ENCODE results near the gene CUX1.
"Not testable (repeated sequence)": the region's sequence is repeated elsewhere in the genome, so short reads cannot be mapped to it uniquely, and the experiment has no call there.

The CUX1 gene

DNA sequence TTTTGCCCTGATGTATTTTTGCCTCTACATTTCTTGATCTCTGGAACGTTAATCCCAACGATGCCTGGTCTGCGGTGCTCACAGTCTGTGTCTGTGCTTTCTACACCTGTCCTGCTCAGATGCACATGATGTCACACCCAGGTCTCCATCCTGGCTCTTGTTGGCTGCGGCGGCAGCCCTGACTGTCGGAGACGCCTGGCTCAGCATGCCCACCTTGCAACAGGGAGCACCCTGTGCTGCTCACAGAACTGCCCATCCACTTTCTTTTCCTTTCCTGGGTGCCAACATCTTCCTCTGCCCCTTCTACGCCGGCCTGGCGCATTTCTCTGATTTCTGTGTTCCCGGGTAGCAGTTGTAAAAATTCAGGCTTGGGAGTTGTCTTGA is 106.2 kb downstream of the CUX1 start:
- peaks cover 7% of the 10 kb centered on the region for H3K4me1 Mint-ChIP-seq (ENCODE audit: low read depth)
- H3K9me3 Mint-ChIP-seq (ENCODE audit: low read depth), result no peaks in the 10 kb centered on the region
- H3K27ac Mint-ChIP-seq, result no peak overlapping the region
- H3K4me3 Mint-ChIP-seq, result no peak overlapping the region
- H3K27me3 Mint-ChIP-seq, result no peaks in the 10 kb centered on the region
- H3K36me3 Mint-ChIP-seq, result peaks cover 9% of the 10 kb centered on the region

DNA sequence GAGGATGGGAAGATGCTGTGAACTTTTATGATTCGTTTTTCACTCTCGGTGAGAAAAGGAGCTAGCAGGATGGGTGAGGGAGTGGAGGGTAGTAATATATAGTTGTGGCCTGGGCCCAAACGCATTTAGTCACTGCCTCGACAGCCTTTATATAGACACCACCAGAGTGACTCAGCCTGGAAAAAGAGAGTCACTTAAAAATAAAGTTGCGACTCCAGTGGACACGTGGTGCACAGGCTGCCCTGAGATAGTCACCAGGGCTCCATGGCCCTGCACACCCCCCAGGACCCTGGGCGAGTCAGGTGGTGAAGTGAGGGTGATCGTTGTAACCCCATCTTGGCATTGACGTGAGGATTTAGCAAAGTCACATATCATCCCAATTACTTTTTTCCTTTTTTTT is 106.7 kb downstream of the CUX1 start:
- Mint-ChIP-seq H3K36me3 (peaks cover 10% of the 10 kb centered on the region), H3K4me1 (ENCODE audit: low read depth) (peaks cover 7% of the 10 kb centered on the region), H3K4me3 (no peak overlapping the region), H3K9me3 (ENCODE audit: low read depth) (no peaks in the 10 kb centered on the region), H3K27ac (no peak overlapping the region), H3K27me3 (no peaks in the 10 kb centered on the region)

DNA sequence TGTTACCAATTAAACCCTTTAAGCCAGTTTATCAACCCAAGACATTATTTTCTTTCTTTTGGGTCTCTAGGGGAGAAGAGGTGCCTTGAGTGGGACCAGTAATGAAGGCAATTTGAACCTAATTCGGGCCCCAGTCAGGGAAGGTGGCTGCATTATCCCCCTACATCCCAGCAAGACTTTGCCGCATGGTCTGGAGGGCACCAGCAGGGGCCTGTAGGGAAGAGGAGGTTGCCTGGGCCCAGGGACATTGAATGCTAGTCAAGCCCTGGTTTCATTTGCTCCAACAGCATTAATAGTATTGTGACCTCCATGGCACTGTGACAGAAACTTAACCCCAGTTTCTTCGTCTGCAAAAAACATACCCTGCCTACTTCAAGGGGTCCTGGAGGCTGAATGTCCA is 108.8 kb downstream of the CUX1 start:
- no peak overlapping the region for H3K27ac Mint-ChIP-seq
- H3K36me3 Mint-ChIP-seq, result peaks cover 12% of the 10 kb centered on the region
- H3K4me3 Mint-ChIP-seq, result no peak overlapping the region
- H3K4me1 Mint-ChIP-seq (ENCODE audit: low read depth), result peaks cover 7% of the 10 kb centered on the region
- no peaks in the 10 kb centered on the region for H3K27me3 Mint-ChIP-seq
- no peaks in the 10 kb centered on the region for H3K9me3 Mint-ChIP-seq (ENCODE audit: low read depth)

DNA sequence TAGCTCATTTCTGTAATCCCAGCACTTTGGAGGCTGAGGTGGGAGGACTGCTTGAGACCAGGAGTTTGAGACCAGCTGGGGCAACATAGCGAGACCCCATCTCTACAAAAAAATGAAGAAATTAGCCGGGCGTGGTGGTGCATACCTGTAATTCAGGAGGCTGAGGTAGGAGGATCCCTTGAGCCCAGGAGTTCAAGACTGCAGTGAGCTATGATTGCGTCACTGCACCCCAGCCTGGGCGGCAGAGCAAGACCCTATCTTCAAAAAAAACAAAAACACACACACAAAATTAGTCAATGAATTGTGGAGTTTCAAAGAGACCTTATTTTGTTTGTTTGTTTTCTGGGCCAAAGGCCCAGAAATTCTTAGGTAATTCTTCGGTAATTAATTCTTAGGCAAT is 110.0 kb downstream of the CUX1 start:
- peaks cover 12% of the 10 kb centered on the region for H3K36me3 Mint-ChIP-seq
- no peak overlapping the region for H3K4me3 Mint-ChIP-seq
- no peak overlapping the region for H3K27ac Mint-ChIP-seq
- no peaks in the 10 kb centered on the region for H3K9me3 Mint-ChIP-seq (ENCODE audit: low read depth)
- H3K27me3 Mint-ChIP-seq, result no peaks in the 10 kb centered on the region
- peaks cover 7% of the 10 kb centered on the region for H3K4me1 Mint-ChIP-seq (ENCODE audit: low read depth)

DNA sequence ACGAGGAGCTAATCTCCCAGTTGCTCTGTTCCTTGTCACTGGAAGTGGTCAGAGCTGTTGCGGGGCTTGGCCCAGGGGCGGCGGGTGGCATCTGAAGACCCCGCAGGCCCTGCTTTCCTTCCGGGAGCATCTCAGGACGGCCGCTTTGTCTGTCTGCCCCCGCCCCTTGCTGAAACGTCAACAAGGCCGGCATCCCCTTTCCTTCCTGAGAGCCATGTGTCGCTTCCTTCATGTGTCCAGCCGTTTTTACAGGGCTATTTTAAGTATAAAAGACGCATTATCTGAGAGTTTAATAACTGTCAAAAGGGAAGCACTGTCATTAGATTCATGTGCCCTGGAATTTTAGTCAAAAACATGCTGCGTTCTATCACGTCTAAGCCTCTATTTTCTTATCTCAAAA is 110.4 kb downstream of the CUX1 start:
- peaks cover 10% of the 10 kb centered on the region for H3K4me1 Mint-ChIP-seq (ENCODE audit: low read depth)
- no peaks in the 10 kb centered on the region for H3K27me3 Mint-ChIP-seq
- no peak overlapping the region for H3K4me3 Mint-ChIP-seq
- H3K36me3 Mint-ChIP-seq, result peaks cover 12% of the 10 kb centered on the region
- no peaks in the 10 kb centered on the region for H3K9me3 Mint-ChIP-seq (ENCODE audit: low read depth)
- no peak overlapping the region for H3K27ac Mint-ChIP-seq

DNA sequence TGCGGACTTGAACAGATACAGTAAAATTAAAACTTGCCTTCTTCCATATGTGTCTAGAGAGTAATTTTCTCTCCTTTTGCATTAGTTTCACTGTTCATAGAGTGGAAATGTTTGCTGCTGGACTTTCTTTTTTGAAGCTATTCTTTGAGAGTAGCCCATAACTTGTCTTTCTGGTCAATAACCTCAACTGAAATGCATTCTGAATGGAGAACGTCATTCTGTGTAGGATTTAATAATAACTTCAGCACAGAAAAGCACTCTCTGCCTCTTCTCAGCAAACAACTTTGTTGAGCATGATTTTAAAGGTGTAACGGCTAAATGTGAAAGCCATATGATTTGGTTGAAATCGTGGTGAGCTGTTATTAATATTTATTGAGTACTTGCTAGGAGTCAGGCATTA is 111.8 kb downstream of the CUX1 start:
- H3K27ac Mint-ChIP-seq, result no peak overlapping the region
- no peaks in the 10 kb centered on the region for H3K9me3 Mint-ChIP-seq (ENCODE audit: low read depth)
- H3K36me3 Mint-ChIP-seq, result peaks cover 9% of the 10 kb centered on the region
- H3K27me3 Mint-ChIP-seq, result no peaks in the 10 kb centered on the region
- H3K4me1 Mint-ChIP-seq (ENCODE audit: low read depth), result peaks cover 6% of the 10 kb centered on the region
- no peak overlapping the region for H3K4me3 Mint-ChIP-seq

DNA sequence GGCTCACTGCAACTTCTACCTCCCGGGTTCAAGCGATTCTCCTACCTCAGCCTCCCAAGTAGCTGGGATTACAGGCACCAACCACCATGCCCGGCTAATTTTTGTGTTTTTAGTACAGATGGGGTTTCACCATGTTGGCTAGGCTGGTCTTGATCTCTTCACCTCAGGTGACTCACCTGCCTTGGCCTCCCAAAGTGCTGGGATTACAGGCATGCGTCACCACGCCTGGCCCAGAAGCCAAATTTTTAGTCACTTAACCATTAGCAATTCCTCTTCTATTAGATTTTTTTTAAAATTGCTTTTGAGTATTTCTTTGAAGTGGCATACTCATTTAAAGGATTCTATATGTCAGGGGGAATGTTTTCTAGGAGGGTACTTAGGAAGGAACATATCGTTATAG is 112.5 kb downstream of the CUX1 start:
- H3K36me3 Mint-ChIP-seq; H3K27ac Mint-ChIP-seq; H3K4me1 Mint-ChIP-seq (ENCODE audit: low read depth); H3K4me3 Mint-ChIP-seq; H3K9me3 Mint-ChIP-seq (ENCODE audit: low read depth); H3K27me3 Mint-ChIP-seq: not testable (repeated sequence)

DNA sequence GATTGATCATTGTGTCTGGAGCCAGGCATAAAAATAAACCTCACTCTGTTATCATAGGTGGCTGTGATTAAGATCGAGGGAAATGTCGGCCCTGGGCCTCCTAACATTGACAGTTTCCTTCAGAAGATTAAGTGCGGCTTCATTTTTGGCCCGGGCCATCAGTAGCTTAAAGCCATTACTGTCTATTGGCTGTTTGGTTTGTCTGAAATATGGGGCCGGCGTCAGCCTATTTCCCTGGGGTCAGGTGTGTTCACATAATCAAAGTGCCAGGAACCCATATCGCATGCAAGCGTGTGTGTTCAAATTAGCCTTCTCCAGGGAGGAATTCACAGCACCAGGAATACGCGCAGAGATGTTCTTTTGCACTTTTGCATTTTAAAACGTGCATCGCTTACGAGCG is 114.7 kb downstream of the CUX1 start:
- Mint-ChIP-seq H3K9me3 (ENCODE audit: low read depth) (no peaks in the 10 kb centered on the region), H3K36me3 (peaks cover 6% of the 10 kb centered on the region), H3K4me1 (ENCODE audit: low read depth) (peaks cover 6% of the 10 kb centered on the region), H3K27ac (no peak overlapping the region), H3K27me3 (no peaks in the 10 kb centered on the region), H3K4me3 (no peak overlapping the region)

DNA sequence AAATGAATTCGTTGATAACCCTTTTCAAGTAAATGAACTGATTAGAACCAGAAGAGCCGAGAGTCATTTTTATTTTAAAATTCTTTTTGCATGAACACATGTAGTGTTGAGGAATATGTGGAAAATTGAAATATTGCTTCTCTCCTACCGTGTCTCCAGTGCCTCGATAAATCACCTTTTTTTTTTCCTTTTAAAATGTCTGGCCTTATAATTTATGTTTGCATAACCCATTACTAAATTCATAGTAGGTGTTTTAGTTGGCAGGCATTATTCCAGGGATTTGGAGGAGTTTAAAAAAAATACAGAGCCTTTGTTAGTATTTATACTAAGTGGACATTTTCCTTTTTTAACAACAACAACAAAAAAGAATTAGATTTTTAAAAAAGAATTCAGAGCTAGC is 115.6 kb downstream of the CUX1 start:
- H3K27me3 Mint-ChIP-seq, result no peaks in the 10 kb centered on the region
- no peak overlapping the region for H3K27ac Mint-ChIP-seq

DNA sequence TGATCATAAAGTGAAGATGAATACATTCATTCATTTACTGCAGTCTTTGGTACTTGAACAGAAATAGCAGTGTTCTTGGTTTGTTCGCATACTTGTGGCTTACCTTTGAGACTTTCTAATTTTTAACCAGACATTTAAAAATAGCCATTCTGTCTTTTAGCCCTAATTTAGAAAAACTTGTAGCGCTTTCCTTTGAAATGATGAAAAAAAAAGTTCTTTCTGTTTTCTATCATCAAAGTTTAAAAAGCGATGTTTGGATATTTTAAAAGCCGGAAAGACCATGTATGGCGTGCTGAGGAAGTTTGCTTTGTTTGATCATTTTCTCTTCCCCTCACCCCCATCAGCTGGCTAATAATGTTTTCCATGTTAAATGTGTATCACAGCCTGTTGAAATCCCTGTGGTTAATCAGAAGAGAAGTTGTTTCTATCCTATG is 116.3 kb downstream of the CUX1 start:
- no peak overlapping the region for H3K4me3 Mint-ChIP-seq
- H3K27me3 Mint-ChIP-seq, result no peaks in the 10 kb centered on the region
- H3K9me3 Mint-ChIP-seq (ENCODE audit: low read depth), result no peaks in the 10 kb centered on the region
- H3K27ac Mint-ChIP-seq, result no peak overlapping the region
- peaks cover 11% of the 10 kb centered on the region for H3K36me3 Mint-ChIP-seq
- H3K4me1 Mint-ChIP-seq (ENCODE audit: low read depth), result peaks cover 6% of the 10 kb centered on the region

More for the DNA sequence above, 115.6 kb downstream of the CUX1 start:
- no peaks in the 10 kb centered on the region for H3K9me3 Mint-ChIP-seq (ENCODE audit: low read depth)
- peaks cover 8% of the 10 kb centered on the region for H3K36me3 Mint-ChIP-seq
- H3K4me1 Mint-ChIP-seq (ENCODE audit: low read depth), result peaks cover 6% of the 10 kb centered on the region
- H3K4me3 Mint-ChIP-seq, result no peak overlapping the region

DNA sequence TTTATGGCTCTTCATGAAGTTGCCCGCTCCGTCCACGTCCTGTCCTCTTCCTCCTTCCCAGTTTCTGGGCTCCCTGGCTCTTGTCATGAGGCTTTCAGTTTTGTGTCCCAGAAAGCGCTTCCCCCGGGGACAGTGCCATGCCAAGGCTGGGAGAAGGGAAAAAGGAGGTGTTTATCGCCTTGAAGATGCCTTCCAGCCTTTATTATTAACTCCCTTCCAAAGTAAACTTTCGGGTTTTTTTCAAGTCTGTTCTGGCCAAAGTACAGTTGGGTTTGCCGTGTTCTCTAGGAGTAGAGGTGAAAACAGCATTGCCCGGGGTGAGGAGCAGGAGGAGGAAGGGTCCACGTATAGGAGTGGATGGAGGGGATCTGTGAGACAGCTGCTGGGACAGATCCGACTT is 117.2 kb downstream of the CUX1 start:
- Mint-ChIP-seq H3K36me3 (peaks cover 8% of the 10 kb centered on the region), H3K4me3 (no peak overlapping the region), H3K27ac (no peak overlapping the region)

DNA sequence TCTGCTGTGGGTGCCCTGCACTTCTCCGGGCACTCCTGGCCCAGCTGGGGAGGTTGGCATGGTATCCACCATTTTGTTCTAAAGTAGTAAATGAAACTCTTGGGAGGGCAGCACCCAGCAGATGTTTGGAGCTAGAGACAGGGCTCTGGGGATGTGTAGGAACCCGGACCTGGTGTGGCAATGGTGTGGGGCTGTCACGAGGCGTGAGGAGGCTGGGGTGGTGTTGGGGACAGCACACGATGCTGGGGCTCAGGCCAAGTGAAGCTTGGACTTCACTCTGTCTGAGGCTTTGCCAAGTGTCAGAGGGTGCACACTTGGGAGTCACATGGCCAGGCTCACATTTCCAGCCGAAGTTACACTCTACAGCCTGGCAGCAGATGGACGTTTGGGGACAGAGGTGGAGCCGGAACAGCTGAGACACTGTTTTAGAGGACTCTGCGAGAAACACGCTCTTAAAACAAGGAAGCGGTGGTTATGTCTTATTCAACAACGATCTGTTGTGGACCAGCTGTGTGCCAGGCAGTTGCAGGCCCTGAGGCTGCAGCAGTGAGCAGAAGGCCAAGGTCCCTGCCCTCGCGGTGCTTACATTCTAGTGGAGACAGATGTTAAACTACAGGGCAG is 118.2 kb downstream of the CUX1 start:
- Mint-ChIP-seq H3K4me3 (no peak overlapping the region), H3K9me3 (ENCODE audit: low read depth) (no peaks in the 10 kb centered on the region), H3K36me3 (peaks cover 4% of the 10 kb centered on the region), H3K27me3 (no peaks in the 10 kb centered on the region), H3K4me1 (ENCODE audit: low read depth) (peaks cover 6% of the 10 kb centered on the region), H3K27ac (no peak overlapping the region)

More for the DNA sequence above, 117.2 kb downstream of the CUX1 start:
- Mint-ChIP-seq H3K27me3 (no peaks in the 10 kb centered on the region), H3K4me1 (ENCODE audit: low read depth) (peaks cover 6% of the 10 kb centered on the region), H3K9me3 (ENCODE audit: low read depth) (no peaks in the 10 kb centered on the region)

DNA sequence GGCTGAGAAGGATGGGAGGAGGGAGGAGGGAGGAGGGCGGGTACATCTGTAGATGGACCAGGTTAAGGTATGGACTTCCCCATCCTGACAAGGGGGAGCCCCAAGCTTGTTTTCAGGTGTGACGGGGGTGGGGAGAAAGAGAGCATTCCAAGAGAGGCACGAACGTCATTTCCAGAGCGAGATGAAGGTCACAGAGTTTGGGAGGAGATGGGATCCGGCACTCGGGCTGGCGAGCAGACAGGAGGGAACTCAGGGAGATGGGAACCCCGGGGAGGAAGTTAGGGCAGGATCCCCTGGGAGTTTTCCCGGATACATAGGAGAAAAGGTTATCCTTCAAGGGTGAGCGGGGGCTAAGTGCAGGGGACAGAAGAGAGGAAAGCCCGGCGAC is 118.8 kb downstream of the CUX1 start:
- no peaks in the 10 kb centered on the region for H3K9me3 Mint-ChIP-seq (ENCODE audit: low read depth)
- peaks cover 6% of the 10 kb centered on the region for H3K4me1 Mint-ChIP-seq (ENCODE audit: low read depth)
- no peaks in the 10 kb centered on the region for H3K27me3 Mint-ChIP-seq
- no peak overlapping the region for H3K4me3 Mint-ChIP-seq
- H3K36me3 Mint-ChIP-seq, result peaks cover 4% of the 10 kb centered on the region
- H3K27ac Mint-ChIP-seq, result no peak overlapping the region

DNA sequence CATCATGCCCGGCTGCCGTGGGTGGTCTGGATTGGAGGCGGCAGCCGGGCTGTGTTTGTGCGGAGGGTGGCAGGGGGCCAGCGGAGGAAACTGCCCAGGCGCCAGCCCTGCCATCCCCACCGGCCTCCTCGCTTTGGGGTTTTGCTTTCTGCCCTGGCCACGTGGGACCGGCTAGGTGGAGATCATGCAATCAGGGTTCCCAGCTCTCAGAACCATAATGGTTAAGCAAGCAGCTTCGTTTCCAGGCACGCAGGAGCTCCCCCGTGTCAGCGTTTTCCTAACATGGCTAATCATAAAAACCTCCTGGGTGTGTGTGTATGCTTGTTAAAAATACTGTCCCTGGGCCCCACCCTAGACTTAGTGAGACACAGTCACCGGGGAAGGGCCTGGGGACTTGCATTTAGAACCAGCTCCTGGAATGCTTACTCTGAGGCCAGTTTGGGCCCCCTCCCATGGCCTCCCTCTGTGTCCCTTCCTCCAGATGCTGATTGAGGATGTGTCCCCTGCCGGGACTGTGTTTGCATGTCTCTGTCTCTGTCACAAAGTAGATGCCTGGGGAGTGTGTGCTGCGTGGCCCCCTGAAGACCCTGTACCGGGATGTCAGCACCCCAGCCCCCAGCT is 119.3 kb downstream of the CUX1 start:
- Mint-ChIP-seq H3K27me3 (no peaks in the 10 kb centered on the region), H3K9me3 (ENCODE audit: low read depth) (no peaks in the 10 kb centered on the region), H3K27ac (no peak overlapping the region), H3K36me3 (peaks cover 4% of the 10 kb centered on the region), H3K4me3 (no peak overlapping the region), H3K4me1 (ENCODE audit: low read depth) (peaks cover 6% of the 10 kb centered on the region)

DNA sequence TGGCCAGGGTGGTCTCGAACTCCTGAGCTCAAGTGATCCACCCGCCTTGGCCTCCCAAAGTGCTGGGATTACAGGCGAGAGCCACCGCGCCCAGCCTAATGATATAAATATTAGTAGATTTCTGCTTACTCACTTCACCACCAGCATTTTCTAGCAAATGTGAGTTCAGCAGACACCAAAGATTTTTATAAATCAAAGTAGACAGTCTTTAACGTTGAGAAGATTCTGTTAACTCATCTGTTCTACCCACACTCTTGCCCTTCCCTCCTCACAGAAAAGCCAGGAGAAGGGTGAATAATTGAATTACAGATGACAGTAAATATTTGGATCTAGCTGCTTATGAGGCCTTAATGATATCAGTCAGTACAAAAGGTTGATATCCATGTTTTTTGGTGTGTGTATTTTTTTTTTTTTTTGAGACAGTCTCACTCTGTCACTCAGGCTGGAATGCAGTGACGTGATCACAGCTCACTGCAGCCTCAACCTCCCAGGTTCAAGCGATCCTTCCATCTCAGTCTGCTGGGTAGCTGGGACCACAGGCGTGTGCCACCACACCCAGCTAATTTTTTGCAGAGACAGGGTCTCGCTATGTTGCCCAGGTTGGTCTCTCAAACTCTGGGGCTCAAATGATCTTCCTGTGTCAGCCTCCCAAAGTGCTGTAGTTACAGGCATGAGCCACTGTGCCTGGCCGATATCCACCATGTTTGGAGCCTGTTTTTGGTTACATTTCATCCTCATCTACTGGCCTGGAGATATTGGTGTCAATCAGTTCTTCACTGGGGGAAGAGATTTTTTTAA is 120.5 kb downstream of the CUX1 start:
- H3K4me3 Mint-ChIP-seq, result no peak overlapping the region
- H3K4me1 Mint-ChIP-seq (ENCODE audit: low read depth), result peaks cover 3% of the 10 kb centered on the region
- H3K27me3 Mint-ChIP-seq, result no peaks in the 10 kb centered on the region
- H3K9me3 Mint-ChIP-seq (ENCODE audit: low read depth), result no peaks in the 10 kb centered on the region
- H3K27ac Mint-ChIP-seq, result no peak overlapping the region
- H3K36me3 Mint-ChIP-seq, result peaks cover 4% of the 10 kb centered on the region

Data from activated naive CD8-positive, alpha-beta T cell (primary cell).